Neuron (in vitro differentiated cells): ENCODE measurements around the gene FUT3.

Experiments used
- H2AFZ ChIP-seq: one replicate; pipeline ENCODE4 v1.6.1; 2013; ENCODE audit warnings: low read depth, mild to moderate bottlenecking, inconsistent platforms, low read length, moderate library complexity
- H3K27me3 ChIP-seq: one replicate; pipeline ENCODE4 v1.6.1; 2013; ENCODE audit warnings: low read length; ENCODE audit not compliant: insufficient read depth
- H3K36me3 ChIP-seq: one replicate; pipeline ENCODE4 v1.6.1; 2013; ENCODE audit warnings: low read length; ENCODE audit not compliant: insufficient read depth
- H3K4me1 ChIP-seq: one replicate; pipeline ENCODE4 v1.6.1; 2013; ENCODE audit warnings: low read length; ENCODE audit not compliant: insufficient read depth
- H3K4me3 ChIP-seq: 2 replicates; pipeline ENCODE4 v1.5.1; 2013; ENCODE audit warnings: mild to moderate bottlenecking, low read length, moderate library complexity
- H3K9me3 ChIP-seq: one replicate; pipeline ENCODE4 v1.6.1; 2013; ENCODE audit warnings: low read length

The FUT3 gene

GRCh38 chr19:5803752-5804515 is 47.3 kb downstream of the FUT3 start:
- H3K4me3 ChIP-seq = no peak overlapping the region
- no peak overlapping the region for H2AFZ ChIP-seq
- H3K27me3 ChIP-seq = peaks cover 5% of the 10 kb centered on the region

DNA sequence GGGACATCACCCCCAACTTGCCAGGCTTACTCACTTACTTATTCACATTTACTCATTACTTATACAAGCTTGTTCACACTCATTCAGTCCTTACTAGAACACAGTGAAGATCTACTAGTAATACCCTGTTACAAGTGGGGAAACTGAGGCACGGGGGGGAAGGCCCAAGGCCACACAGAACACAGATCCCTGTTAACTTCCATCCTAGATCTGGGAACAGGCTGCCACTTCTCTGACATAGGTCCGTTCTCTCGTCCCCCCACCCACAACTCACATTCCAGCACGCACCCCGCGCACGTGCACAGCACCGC is 47.9 kb downstream of the FUT3 start:
- Histone ChIP-seq H3K36me3 (no peaks in the 10 kb centered on the region), H3K4me1 (peaks cover 11% of the 10 kb centered on the region), H3K27me3 (peaks cover 5% of the 10 kb centered on the region), H2AFZ (no peak overlapping the region), H3K9me3 (no peaks in the 10 kb centered on the region), H3K4me3 (no peak overlapping the region)

More at GRCh38 chr19:5803752-5804515, 47.3 kb downstream of the FUT3 start:
- Histone ChIP-seq H3K36me3 (no peaks in the 10 kb centered on the region), H3K4me1 (peaks cover 11% of the 10 kb centered on the region), H3K9me3 (no peaks in the 10 kb centered on the region)

GRCh38 chr19:5801796-5802619 is 49.2 kb downstream of the FUT3 start:
- Histone ChIP-seq H3K4me1 (peaks cover 11% of the 10 kb centered on the region), H2AFZ (no peak overlapping the region), H3K36me3 (no peaks in the 10 kb centered on the region), H3K4me3 (no peak overlapping the region), H3K27me3 (peaks cover 5% of the 10 kb centered on the region), H3K9me3 (no peaks in the 10 kb centered on the region)

DNA sequence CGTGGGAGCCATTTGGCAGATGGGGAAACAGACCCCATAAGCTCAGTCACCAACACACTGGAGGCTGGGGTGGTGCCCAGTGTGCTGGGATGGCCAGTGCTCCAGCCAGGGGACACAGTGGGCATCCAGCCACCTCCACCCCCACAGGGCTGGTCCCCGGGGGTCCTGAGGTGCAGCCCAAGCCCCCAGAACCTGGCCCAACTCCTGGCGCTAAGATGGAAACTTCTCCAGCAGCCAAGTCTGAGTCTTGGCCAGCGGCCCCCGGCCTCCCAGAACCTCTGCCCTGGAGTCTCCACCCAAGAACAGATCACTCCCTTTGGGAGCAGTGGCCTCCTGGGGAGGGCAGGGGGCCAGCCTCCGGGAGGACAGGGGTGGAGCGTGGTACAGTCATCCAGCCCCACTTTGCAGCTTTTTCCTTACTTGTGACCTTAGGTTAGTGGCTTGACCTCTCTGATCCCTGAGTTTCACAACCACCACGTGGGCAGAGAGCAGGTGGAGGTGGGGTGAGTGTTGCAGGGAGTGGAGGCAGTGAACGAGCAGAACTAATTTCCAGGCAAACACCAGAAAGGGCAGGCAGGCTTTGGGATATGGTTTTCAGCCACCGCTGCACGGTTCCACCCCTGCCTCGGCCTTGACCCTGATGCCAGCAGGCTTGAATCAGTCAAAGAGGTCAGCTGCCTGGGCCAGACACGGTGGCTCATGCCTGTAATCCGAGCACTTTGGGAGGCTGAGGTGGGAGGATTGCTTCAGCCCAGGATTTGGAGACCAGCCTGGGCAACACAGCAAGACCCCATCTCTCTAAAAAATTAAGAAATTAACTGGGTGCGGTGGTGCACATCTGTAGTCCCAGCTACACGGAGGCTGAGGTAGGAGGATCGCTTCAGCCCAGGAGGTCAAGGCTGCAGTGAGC is 50.6 kb downstream of the FUT3 start:
- no peaks in the 10 kb centered on the region for H3K36me3 ChIP-seq
- H3K27me3 ChIP-seq = peaks cover 4% of the 10 kb centered on the region

DNA sequence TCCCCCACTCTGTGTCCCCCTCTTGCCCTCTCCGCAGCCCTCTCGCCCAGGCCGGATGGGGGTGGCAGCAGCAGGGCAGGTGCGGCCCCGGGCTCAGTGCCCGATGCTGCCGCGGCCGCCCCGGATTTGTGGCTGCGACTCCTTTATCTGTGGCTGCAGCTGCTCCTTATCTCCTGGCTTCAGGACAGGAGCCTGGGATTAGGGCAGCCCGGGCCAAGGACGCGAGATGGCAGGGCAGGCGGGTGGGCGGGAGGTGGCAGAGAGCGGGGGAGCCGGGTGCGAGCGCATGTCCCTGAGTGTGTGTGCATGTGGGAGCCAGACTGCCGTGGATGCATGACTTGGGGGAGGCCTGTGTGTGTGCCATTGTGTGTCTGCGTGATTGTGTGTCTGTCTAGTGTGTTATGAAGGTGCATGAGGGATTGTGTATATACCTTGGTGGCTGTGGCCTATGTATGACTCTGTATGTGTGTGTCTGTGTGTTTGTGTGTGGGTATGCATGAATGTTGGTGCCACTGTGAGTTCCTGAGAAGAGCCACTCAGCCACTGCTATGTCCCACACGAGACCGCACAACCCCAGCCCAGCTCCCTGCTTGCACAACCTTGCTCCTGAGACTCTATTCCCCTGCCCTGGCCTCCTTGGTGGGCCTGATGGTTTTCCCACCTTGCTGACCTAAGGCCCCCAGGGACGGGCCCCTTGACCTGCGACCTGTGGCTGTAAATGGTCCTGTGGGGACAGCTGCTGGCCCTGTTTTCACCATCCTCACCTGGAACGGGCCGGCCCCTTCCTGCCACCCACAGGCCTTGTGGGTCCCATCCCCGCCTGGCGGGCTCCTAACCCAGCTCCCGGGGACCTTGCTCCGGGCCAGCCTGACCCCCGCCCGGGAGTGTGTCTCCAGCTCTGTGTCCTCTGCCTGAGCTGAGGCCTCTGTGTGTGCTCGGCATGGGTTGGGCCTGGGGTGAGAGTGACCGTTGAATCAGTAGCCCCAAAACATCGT is 51.7 kb downstream of the FUT3 start:
- Histone ChIP-seq H3K36me3 (no peaks in the 10 kb centered on the region), H3K9me3 (no peaks in the 10 kb centered on the region), H3K4me3 (no peak overlapping the region), H3K4me1 (peaks cover 11% of the 10 kb centered on the region), H2AFZ (no peak overlapping the region), H3K27me3 (no peaks in the 10 kb centered on the region)

More for the DNA sequence above, 50.6 kb downstream of the FUT3 start:
- peaks cover 11% of the 10 kb centered on the region for H3K4me1 ChIP-seq
- no peaks in the 10 kb centered on the region for H3K9me3 ChIP-seq
- no peak overlapping the region for H3K4me3 ChIP-seq
- H2AFZ ChIP-seq = no peak overlapping the region

DNA sequence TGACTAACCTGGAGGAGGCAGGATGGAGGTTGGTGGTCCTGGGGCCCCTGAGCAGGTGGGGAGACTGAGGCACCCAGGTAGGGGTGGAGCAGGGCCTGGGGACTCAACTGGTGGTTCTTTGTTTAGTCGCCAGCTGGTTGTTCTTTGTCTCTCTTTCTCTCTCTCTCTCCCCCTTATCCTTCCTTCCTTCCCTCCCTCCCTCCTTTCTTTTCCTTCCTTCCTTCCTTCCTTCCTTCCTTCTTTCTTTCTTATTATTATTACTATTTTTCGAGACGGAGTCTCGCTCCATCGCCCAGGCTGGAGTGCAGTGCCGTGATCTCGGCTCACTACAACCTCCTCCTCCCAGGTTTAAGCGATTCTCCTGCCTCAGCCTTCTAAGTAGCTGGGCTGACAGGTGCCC is 53.0 kb downstream of the FUT3 start:
- peaks cover 11% of the 10 kb centered on the region for H3K4me1 ChIP-seq
- no peak overlapping the region for H2AFZ ChIP-seq
- H3K36me3 ChIP-seq = no peaks in the 10 kb centered on the region
- no peak overlapping the region for H3K4me3 ChIP-seq
- H3K27me3 ChIP-seq = no peaks in the 10 kb centered on the region
- no peaks in the 10 kb centered on the region for H3K9me3 ChIP-seq

DNA sequence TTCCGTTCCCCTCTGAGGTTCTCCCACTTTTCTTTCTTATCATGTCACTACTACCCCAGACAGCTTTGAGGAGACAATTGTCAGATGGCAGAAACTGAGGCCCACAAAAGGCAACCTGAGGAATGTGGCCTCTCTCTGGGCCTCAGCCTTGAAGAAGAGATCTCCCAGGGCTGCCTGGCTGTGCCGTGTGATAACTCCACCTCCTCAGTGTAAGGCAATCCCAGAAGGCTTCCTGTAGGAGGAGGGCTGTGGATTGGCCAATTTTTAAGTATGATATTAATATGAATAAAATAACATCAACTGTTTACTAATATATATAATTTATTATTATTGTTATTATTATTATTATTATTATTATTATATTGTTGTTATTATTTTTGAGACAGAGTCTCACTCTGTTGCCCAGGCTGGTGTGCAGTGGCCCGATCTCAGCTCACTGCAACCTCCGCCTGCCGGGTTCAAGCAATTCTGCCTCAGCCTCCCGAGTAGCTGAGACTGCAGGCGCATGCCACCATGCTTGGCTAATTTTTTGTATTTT is 55.8 kb downstream of the FUT3 start:
- Histone ChIP-seq H3K9me3 (no peaks in the 10 kb centered on the region), H2AFZ (no peak overlapping the region), H3K27me3 (no peaks in the 10 kb centered on the region), H3K36me3 (no peaks in the 10 kb centered on the region), H3K4me1 (no peaks in the 10 kb centered on the region), H3K4me3 (no peak overlapping the region)

DNA sequence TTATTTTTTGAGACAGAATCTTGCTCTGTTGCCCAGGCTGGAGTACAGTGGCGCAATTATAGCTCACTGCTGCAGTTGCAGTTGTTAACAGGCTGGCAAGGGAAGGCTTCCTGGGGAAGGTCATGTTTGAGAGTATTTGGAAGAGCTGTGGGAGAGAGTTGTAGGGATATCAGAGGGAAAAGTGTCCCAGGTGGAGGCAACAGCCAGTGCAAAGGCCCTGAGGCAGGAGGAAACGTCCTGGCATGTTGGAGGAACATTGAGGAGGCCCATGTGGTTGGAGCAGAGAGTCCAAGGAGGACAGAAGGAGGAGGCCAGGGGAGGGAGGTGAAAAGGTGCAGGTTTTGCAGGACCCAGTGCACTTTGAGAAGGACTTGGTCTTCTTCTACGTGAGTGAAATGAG is 58.1 kb downstream of the FUT3 start:
- Histone ChIP-seq H3K4me3 (no peak overlapping the region), H3K36me3 (peaks cover 17% of the 10 kb centered on the region), H3K9me3 (no peaks in the 10 kb centered on the region), H3K4me1 (peaks cover 7% of the 10 kb centered on the region), H2AFZ (no peak overlapping the region), H3K27me3 (no peaks in the 10 kb centered on the region)
